ENCODE results near the gene ERAP2. TPM values are rescaled to one million over a fixed set of nuclear protein-coding genes. Genes with fewer than 3 reads are reported as not detected.

The ERAP2 gene
- polyA plus RNA-seq, 1 experiment: 2.5 TPM

- Histone ChIP-seq H3K9me3 (ENCODE audit: control insufficient read depth, insufficient read depth, low read length) (no peaks in the 10 kb centered on the region), H3K27me3 (ENCODE audit: control insufficient read depth, insufficient read depth, low read length) (no peaks in the 10 kb centered on the region), H3K27ac (ENCODE audit: low read depth, low read length) (no peak overlapping the region), H3K4me3 (ENCODE audit: low read depth, low read length) (no peak overlapping the region)
- DNase-seq (ENCODE audit: low read depth, low spot score): no peak
- ChIA-PET POLR2A (no interaction called here), CTCF (interaction anchor here (1.6 to 3.6 kb wide), 2 partner anchors 10 to 12 kb away, joined by 3 to 35 read pairs; no protein-coding TSS in a partner anchor)
- no peak for TF ChIP-seq CTCF (IDR thresholded peaks at IDR 0.05; ENCODE audit: low read depth, low read length)
Observed at GRCh38 chr5:96879665-96880064, 3.4 kb downstream of the ERAP2 start.

- H3K9me3 ChIP-seq (ENCODE audit: control insufficient read depth, insufficient read depth, low read length): no peaks in the 10 kb centered on the region
- no peak for TF ChIP-seq CTCF (IDR thresholded peaks at IDR 0.05; ENCODE audit: low read depth, low read length)
- ChIA-PET POLR2A (no interaction called here), CTCF (interaction anchor here (1.6 kb wide), 1 partner anchor 11 kb away, joined by 3 read pairs; no protein-coding TSS in a partner anchor)
- DNase-seq (ENCODE audit: low read depth, low spot score): peak; percentile 20
- no peaks in the 10 kb centered on the region for H3K27me3 ChIP-seq (ENCODE audit: control insufficient read depth, insufficient read depth, low read length)
- no peak overlapping the region for H3K4me3 ChIP-seq (ENCODE audit: low read depth, low read length)
- no peak overlapping the region for H3K27ac ChIP-seq (ENCODE audit: low read depth, low read length)
Observed at GRCh38 chr5:96880444-96881164, 4.3 kb downstream of the ERAP2 start.

- H3K4me3 ChIP-seq (ENCODE audit: low read depth, low read length): no peak overlapping the region
- ChIA-PET POLR2A (no interaction called here), CTCF (interaction anchor here (1.6 kb wide), 1 partner anchor 12 kb away, joined by 3 read pairs; no protein-coding TSS in a partner anchor)
- no peaks in the 10 kb centered on the region for H3K27me3 ChIP-seq (ENCODE audit: control insufficient read depth, insufficient read depth, low read length)
- TF ChIP-seq CTCF (IDR thresholded peaks at IDR 0.05; ENCODE audit: low read depth, low read length): no peak
- H3K9me3 ChIP-seq (ENCODE audit: control insufficient read depth, insufficient read depth, low read length): no peaks in the 10 kb centered on the region
- peak overlapping the region; percentile 40 for H3K27ac ChIP-seq (ENCODE audit: low read depth, low read length)
- peak; percentile 18 for DNase-seq (ENCODE audit: low read depth, low spot score)
Observed at GRCh38 chr5:96881511-96882115, 5.3 kb downstream of the ERAP2 start.

- no peak for DNase-seq (ENCODE audit: low read depth, low spot score)
- ChIA-PET CTCF (interaction anchor here (2.0 kb wide), 1 partner anchor 15 kb away, joined by 13 read pairs; no protein-coding TSS in a partner anchor), POLR2A (no interaction called here)
- no peak for TF ChIP-seq CTCF (IDR thresholded peaks at IDR 0.05; ENCODE audit: low read depth, low read length)
- Histone ChIP-seq H3K4me3 (ENCODE audit: low read depth, low read length) (no peak overlapping the region), H3K27me3 (ENCODE audit: control insufficient read depth, insufficient read depth, low read length) (no peaks in the 10 kb centered on the region), H3K27ac (ENCODE audit: low read depth, low read length) (no peak overlapping the region), H3K9me3 (ENCODE audit: control insufficient read depth, insufficient read depth, low read length) (no peaks in the 10 kb centered on the region)
Observed at GRCh38 chr5:96883871-96884270, 7.6 kb downstream of the ERAP2 start.

GRCh38 chr5:96884995-96885394, 8.7 kb downstream of the ERAP2 start:
- Histone ChIP-seq H3K4me3 (ENCODE audit: low read depth, low read length) (no peak overlapping the region), H3K27ac (ENCODE audit: low read depth, low read length) (no peak overlapping the region), H3K9me3 (ENCODE audit: control insufficient read depth, insufficient read depth, low read length) (no peaks in the 10 kb centered on the region), H3K27me3 (ENCODE audit: control insufficient read depth, insufficient read depth, low read length) (no peaks in the 10 kb centered on the region)
- POLR2A ChIA-PET: no interaction called here
- CTCF ChIA-PET: interaction anchor here (0.6 to 2.0 kb wide), 3 partner anchors 16 to 277 kb away, joined by 3 to 13 read pairs (median 3); no protein-coding TSS in a partner anchor
- no peak for TF ChIP-seq CTCF (IDR thresholded peaks at IDR 0.05; ENCODE audit: low read depth, low read length)
- no peak for DNase-seq (ENCODE audit: low read depth, low spot score)

Measured in AG04450 (cell line).